DND-41 (cell line): ENCODE measurements around the gene CR2.

Experiments used
- CTCF ChIP-seq: IDR thresholded peaks from 2 replicates; pipeline ENCODE4 v1.5.1; 2012; ENCODE audit warnings: borderline replicate concordance, low read length, moderate library complexity, mild to moderate bottlenecking; ENCODE audit not compliant: poor library complexity, severe bottlenecking; ENCODE audit errors: extremely low read depth
- EZH2 ChIP-seq: IDR thresholded peaks from 3 replicates; pipeline ENCODE4 v1.6.1; 2012; ENCODE audit warnings: borderline replicate concordance, low read depth, mild to moderate bottlenecking, moderate library complexity, low read length, inconsistent platforms; ENCODE audit not compliant: severe bottlenecking

DNA sequence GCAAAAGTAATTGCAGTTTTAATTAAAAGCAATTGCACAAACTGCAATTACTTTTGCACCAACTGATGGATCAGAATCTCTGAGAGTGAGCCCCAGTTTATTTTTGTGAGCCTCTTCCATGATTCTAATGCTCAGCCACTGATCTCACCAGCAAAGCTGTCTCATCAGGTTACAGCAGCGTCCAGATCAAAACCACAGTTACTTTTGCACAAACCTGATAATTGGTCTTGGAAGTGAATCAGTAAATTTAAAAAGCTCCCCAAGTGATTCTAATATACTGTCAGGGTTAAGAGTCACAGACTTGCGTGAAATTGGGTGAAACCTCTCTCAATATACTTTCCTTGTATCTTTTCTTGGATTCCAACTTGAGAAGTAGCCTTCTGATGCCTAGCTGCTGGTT lies 13.5 kb upstream of the CR2 start:
- no peak for TF ChIP-seq CTCF
- TF ChIP-seq EZH2: no peak
